H1 (cell line): ENCODE data around the gene CFAP61. TPM values are rescaled to one million over a fixed set of nuclear protein-coding genes. Genes with fewer than 3 reads are reported as not detected.
A peak's percentile ranks its signal among the peaks of the same experiment; 100 is the strongest.

Experiments used
- CTCF ChIA-PET: fragments of 300-600 bp; sonication (Branson Sonifier 250); formaldehyde crosslinking; loops from one replicate; lab custom pipeline; 2021; ENCODE audit not compliant: partially characterized antibody; lab: Charles Lee
- POLR2A ChIA-PET: fragments of 300-600 bp; sonication (Branson Sonifier 250); formaldehyde crosslinking; loops from one replicate; lab custom pipeline; 2021; ENCODE audit warnings: inconsistent platforms; ENCODE audit not compliant: partially characterized antibody; lab: Charles Lee
- DNase-seq, 2 experiments: peaks; one replicate each; pipeline versions ENCODE4 v3.0.0 to v3.0.0-alpha.2; 2010 to 2022; ENCODE audit warnings: low spot score in 2 of 2, low read depth in 1 of 2, mixed read lengths in 1 of 2
- FAIRE-seq: peaks from 2 replicates; lab custom pipeline; 2011; peaks lifted over from hg19 to GRCh38; lab: Jason Lieb, UNC
- H2AFZ ChIP-seq: 2 replicates; pipeline ENCODE4 v1.8.1; 2012; ENCODE audit warnings: low read length, inconsistent platforms
- H2AK5ac ChIP-seq: 2 replicates; pipeline ENCODE4 v1.6.1; 2013; ENCODE audit warnings: low read depth, low read length
- H2BK120ac ChIP-seq: replicated peaks from 2 replicates; pipeline ENCODE3; 2013; ENCODE audit warnings: low read depth, low read length, inconsistent platforms
- H2BK12ac ChIP-seq: 2 replicates; pipeline ENCODE4 v1.6.1; 2013; ENCODE audit warnings: low read depth, low read length
- H2BK15ac ChIP-seq: 2 replicates; pipeline ENCODE4 v1.6.1; 2013; ENCODE audit warnings: low read length
- H2BK20ac ChIP-seq: 2 replicates; pipeline ENCODE4 v1.6.1; 2013; ENCODE audit warnings: low read length
- H2BK5ac ChIP-seq: 2 replicates; pipeline ENCODE4 v1.6.1; 2013; ENCODE audit warnings: low read depth, low read length
- H3K14ac ChIP-seq: 2 replicates; pipeline ENCODE4 v1.6.1; 2013; ENCODE audit warnings: inconsistent platforms; ENCODE audit not compliant: insufficient read length
- H3K18ac ChIP-seq: 2 replicates; pipeline ENCODE4 v1.6.1; 2013; ENCODE audit warnings: low read length; ENCODE audit errors: extremely low read depth
- H3K23ac ChIP-seq: 2 replicates; pipeline ENCODE4 v1.6.1; 2013; ENCODE audit warnings: inconsistent platforms; ENCODE audit not compliant: insufficient read length
- H3K23me2 ChIP-seq: 2 replicates; pipeline ENCODE4 v1.6.1; 2013; ENCODE audit warnings: low read depth, low read length
- H3K27ac ChIP-seq: 2 replicates; pipeline ENCODE4 v1.6.1; 2011; ENCODE audit warnings: low read depth, low read length, inconsistent platforms
- H3K27me3 ChIP-seq, 4 experiments: replicated peaks in 1 of 4; 1 replicate in 1 of 4; 2 replicates in 3 of 4; pipeline versions ENCODE4 v1.6.1 to v1.8.1; 2011 to 2013; ENCODE audit warnings: low read length in 3 of 4, mild to moderate bottlenecking in 3 of 4, inconsistent platforms in 2 of 4, mixed read lengths in 2 of 4, moderate library complexity in 1 of 4; ENCODE audit not compliant: control insufficient read depth in 3 of 4, insufficient read depth in 3 of 4; ENCODE audit errors: extremely low read depth in 1 of 4
- H3K36me3 ChIP-seq, 4 experiments: 2 replicates each; pipeline versions ENCODE4 v1.6.1 to v1.8.1; 2011 to 2013; ENCODE audit warnings: mild to moderate bottlenecking in 4 of 4, low read length in 3 of 4, moderate library complexity in 2 of 4, control low read depth in 1 of 4, inconsistent platforms in 1 of 4; ENCODE audit not compliant: insufficient read depth in 4 of 4, control insufficient read depth in 2 of 4
- H3K4ac ChIP-seq: replicated peaks from 2 replicates; pipeline ENCODE3; 2013; ENCODE audit warnings: low read length, low read depth, mixed read lengths, inconsistent platforms; ENCODE audit not compliant: insufficient read length
- H3K4me1 ChIP-seq, 4 experiments: replicated peaks in 1 of 4; 1 replicate in 1 of 4; 2 replicates in 3 of 4; pipeline versions ENCODE4 v1.6.1 to v1.8.1; 2011 to 2013; ENCODE audit warnings: low read length in 3 of 4, inconsistent platforms in 2 of 4, mixed read lengths in 1 of 4; ENCODE audit not compliant: insufficient read depth in 4 of 4, control insufficient read depth in 3 of 4
- H3K4me2 ChIP-seq, 2 experiments: 2 replicates each; pipeline versions ENCODE4 v1.6.1 to v1.8.1; 2011 to 2013; ENCODE audit warnings: low read depth in 2 of 2, low read length in 2 of 2, control low read depth in 1 of 2, inconsistent platforms in 1 of 2, mild to moderate bottlenecking in 1 of 2; ENCODE audit not compliant: insufficient read depth in 1 of 2
- H3K4me3 ChIP-seq, 4 experiments: fragments of 200-600, 300-600 bp in 1 of 4; sonication (generic), shearing (Covaris generic), sonication (Bioruptor Twin) in 1 of 4; 2 replicates each; pipeline versions ENCODE4 v1.5.1 to v1.8.1; 2011 to 2016; ENCODE audit warnings: low read length in 4 of 4, low read depth in 3 of 4, control low read depth in 2 of 4, inconsistent platforms in 2 of 4, mild to moderate bottlenecking in 2 of 4, mixed read lengths in 1 of 4, moderate library complexity in 1 of 4; ENCODE audit not compliant: insufficient read depth in 2 of 4; ENCODE audit errors: extremely low read depth in 1 of 4
- H3K56ac ChIP-seq: replicated peaks from 2 replicates; pipeline ENCODE3; 2013; ENCODE audit warnings: low read depth, mild to moderate bottlenecking, mixed read lengths, low read length, inconsistent platforms; ENCODE audit not compliant: insufficient read length
- H3K79me1 ChIP-seq: 2 replicates; pipeline ENCODE4 v1.6.1; 2013; ENCODE audit warnings: low read depth, low read length, control low read depth
- H3K79me2 ChIP-seq, 2 experiments: 2 replicates each; pipeline versions ENCODE4 v1.6.1 to v1.8.1; 2012 to 2013; ENCODE audit warnings: low read length in 2 of 2, mild to moderate bottlenecking in 2 of 2, inconsistent platforms in 1 of 2; ENCODE audit not compliant: insufficient read depth in 2 of 2, control insufficient read depth in 1 of 2
- H3K9ac ChIP-seq, 4 experiments: replicated peaks in 1 of 4; 1 replicate in 1 of 4; 2 replicates in 3 of 4; pipeline versions ENCODE4 v1.6.1 to v1.8.1; 2011 to 2013; ENCODE audit warnings: low read depth in 3 of 4, low read length in 3 of 4, control low read depth in 2 of 4, mild to moderate bottlenecking in 2 of 4, moderate library complexity in 2 of 4, inconsistent platforms in 1 of 4; ENCODE audit errors: extremely low read depth in 1 of 4
- H3K9me3 ChIP-seq, 2 experiments: 2 replicates each; pipeline versions ENCODE4 v1.6.1 to v1.8.1; 2012 to 2013; ENCODE audit warnings: mild to moderate bottlenecking in 2 of 2, moderate library complexity in 2 of 2, control low read depth in 1 of 2, inconsistent platforms in 1 of 2, low read depth in 1 of 2, low read length in 1 of 2, mixed read lengths in 1 of 2; ENCODE audit not compliant: insufficient read depth in 2 of 2
- H4K20me1 ChIP-seq, 2 experiments: replicated peaks in 1 of 2; 2 replicates each; pipeline versions ENCODE3 to v1.8.1; 2011 to 2013; ENCODE audit warnings: inconsistent platforms in 2 of 2, low read length in 2 of 2, mild to moderate bottlenecking in 1 of 2; ENCODE audit not compliant: insufficient read depth in 2 of 2, control insufficient read depth in 1 of 2
- H4K5ac ChIP-seq: 2 replicates; pipeline ENCODE4 v1.6.1; 2013; ENCODE audit warnings: low read length, low read depth, mixed read lengths, inconsistent platforms; ENCODE audit not compliant: insufficient read length
- H4K8ac ChIP-seq: 2 replicates; pipeline ENCODE4 v1.8.0; 2013; ENCODE audit warnings: mild to moderate bottlenecking, moderate library complexity, low read length, inconsistent platforms; ENCODE audit not compliant: insufficient read depth; ENCODE audit errors: extremely low read depth
- H4K91ac ChIP-seq: replicated peaks from 2 replicates; pipeline ENCODE3; 2013; ENCODE audit warnings: low read length, mixed read lengths, inconsistent platforms; ENCODE audit not compliant: insufficient read length
- CREB1 ChIP-seq: IDR thresholded peaks from 2 replicates; pipeline ENCODE4 v1.6.1; 2012; ENCODE audit warnings: inconsistent platforms
- KDM5A ChIP-seq: fragments of 200-600 bp; IDR thresholded peaks from 2 replicates; pipeline ENCODE4 v1.7.1; 2012; ENCODE audit warnings: mild to moderate bottlenecking, low read length, inconsistent platforms, mixed read lengths
- WGBS, 2 experiments: shearing (Covaris generic) in 1 of 2; methylation state at CpG; one replicate each; pipeline versions ENCODE4 v1.1.6 to v1.1.7; 2013 to 2015; ENCODE audit warnings: low lambda C conversion rate in 2 of 2, mixed read lengths in 2 of 2, inconsistent platforms in 1 of 2, low coverage in 1 of 2, missing lambda C conversion rate in 1 of 2; ENCODE audit not compliant: insufficient replicate concordance in 2 of 2, insufficient coverage in 1 of 2, insufficient read length in 1 of 2; ENCODE audit errors: extremely low coverage in 1 of 2, missing lambda C conversion rate in 1 of 2; 5-methylcytosine and 5-hydroxymethylcytosine counted together
- polyA plus RNA-seq, 7 experiments: library from polyadenylated mRNA; depleted of rRNA in 3 of 7; stranded (reverse) in 5 of 7; unstranded in 2 of 7; fragments of >200 nt in 5 of 7; fragments of 200-250 nt in 2 of 7; gene quantifications; 1 replicate in 5 of 7; 2 replicates in 1 of 7; 4 replicates in 1 of 7; pipeline versions ENCODE4 v1.2.1 to v1.2.3, GENCODE V29; 2011 to 2013; ENCODE audit warnings: missing spikeins in 2 of 7, mixed read lengths in 2 of 7
- total RNA-seq: library from RNA; stranded (reverse); fragmentation: NEBNext Ultra II Directional; extraction: Animal tissue kit (Norgen Biotek cat#: 25700); gene quantifications from 2 replicates; pipeline ENCODE4 v1.2.1, GENCODE V29; 2021

CFAP61 gene
- total and polyA plus RNA-seq, 2 of the 8 experiments (the other 6 are each of a cell fraction or from before 2014, with no cell fraction given) = 0.29 to 0.61 TPM

DNA sequence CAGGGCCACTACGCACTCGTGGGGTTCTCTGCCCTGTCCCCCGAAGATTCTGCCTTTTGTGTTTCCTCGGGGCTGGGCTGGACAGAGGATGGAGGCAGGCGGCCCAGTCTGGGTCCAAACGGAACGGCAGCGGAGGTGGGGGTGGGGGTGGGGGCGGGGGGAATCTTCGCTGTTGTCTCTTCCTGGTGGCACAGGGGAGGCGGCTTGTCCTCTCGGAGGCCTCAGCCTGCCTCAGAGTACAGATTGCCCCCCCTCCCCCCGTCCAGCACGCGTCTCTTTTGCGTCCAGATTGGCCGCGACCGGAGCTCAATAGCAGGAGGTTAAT is 314.2 kb downstream of the CFAP61 start:
- Histone ChIP-seq H2AK5ac (0 out of 2 replicates have a peak overlapping the region, but pooled peaks have one; percentile 61), H2AFZ (no peak overlapping the region), H3K79me1 (no peaks in the 10 kb centered on the region), H3K23ac (no peak overlapping the region), H3K23me2 (peaks cover 39% of the 10 kb centered on the region; the same call in 1 of the 2 replicates), H4K91ac (peak overlapping the region; percentile 6), H3K9ac (peak overlapping the region in 2 of 4 experiments; percentile 19 to 25; a peak in 1 of 7 replicates), H3K4me1 (peaks cover 5 to 33% (median 8%) of the 10 kb centered on the region in 4 experiments), H4K20me1 (peaks cover 0 to 2% of the 10 kb centered on the region in 2 experiments), H4K8ac (peak overlapping the region; percentile 81; the same call in 1 of the 2 replicates), H4K5ac (no peak overlapping the region), H3K9me3 (no peaks in the 10 kb centered on the region), H2BK5ac (no peak overlapping the region), H2BK20ac (no peak overlapping the region), H3K27me3 (peaks cover 36 to 92% (median 71%) of the 10 kb centered on the region in 4 experiments), H2BK120ac (peak overlapping the region; percentile 88), H2BK12ac (peak overlapping the region; percentile 90), H3K14ac (no peak overlapping the region), H3K56ac (no peak overlapping the region), H3K79me2 (no peaks in the 10 kb centered on the region), H2BK15ac (no peak overlapping the region), H3K18ac (peak overlapping the region; percentile 71; the same call in 1 of the 2 replicates), H3K4me3 (peak overlapping the region; percentile 21 to 71 (median 54); a peak in 4 of 8 replicates), H3K27ac (no peak overlapping the region), H3K36me3 (no peaks in the 10 kb centered on the region), H3K4ac (no peak overlapping the region), H3K4me2 (peak overlapping the region; percentile 75 to 84)
- ChIA-PET POLR2A (no interaction called here), CTCF (no interaction called here)
- TF ChIP-seq CREB1 (peak; percentile 9), KDM5A (no peak)
- WGBS, 2 experiments = 3% methylated on average over 12 of the region's 19 CpGs; no CpG with 5 or more reads in 1 of the 2 experiments
- no peak for FAIRE-seq
- DNase-seq = no peak
